GM23338 (cell line): ENCODE results near the gene APPL2. TPM values are rescaled to one million over a fixed set of nuclear protein-coding genes. Genes with fewer than 3 reads are reported as not detected.

Experiments
- ATAC-seq: fragments of 200-7000 bp; cut with Tn5 transposase; 3 replicates; pipeline ENCODE4 v1.9.1; 2020
- DNase-seq: peaks from one replicate; pipeline ENCODE4 v3.0.0-alpha.2; 2015; ENCODE audit warnings: low spot score
- H2AFZ ChIP-seq: fragments of 200-600 bp; sonication (generic); 2 replicates; pipeline ENCODE4 v1.8.0; 2016; ENCODE audit warnings: antibody characterized with exemption, mild to moderate bottlenecking, moderate library complexity
- H3F3A ChIP-seq: fragments of 200-600 bp; sonication (generic); replicated peaks from 2 replicates; pipeline ENCODE4 v1.8.0; 2017; ENCODE audit warnings: antibody characterized with exemption, mixed run types, low read depth
- H3K27ac ChIP-seq: fragments of 200-600 bp; sonication (generic); 2 replicates; pipeline ENCODE4 v1.6.1; 2016; ENCODE audit warnings: low read depth
- H3K27me3 ChIP-seq: fragments of 200-600 bp; sonication (generic); 2 replicates; pipeline ENCODE4 v1.8.0; 2016; ENCODE audit warnings: mild to moderate bottlenecking, mixed run types, moderate library complexity; ENCODE audit not compliant: insufficient read depth
- H3K36me3 ChIP-seq: fragments of 200-600 bp; sonication (generic); 2 replicates; pipeline ENCODE4 v1.8.0; 2016; ENCODE audit warnings: mild to moderate bottlenecking; ENCODE audit not compliant: insufficient read depth
- H3K4me1 ChIP-seq: fragments of 200-600 bp; sonication (generic); 2 replicates; pipeline ENCODE4 v1.8.0; 2016; ENCODE audit warnings: mild to moderate bottlenecking, moderate library complexity; ENCODE audit not compliant: insufficient read depth
- H3K4me2 ChIP-seq: fragments of 200-600 bp; sonication (generic); 2 replicates; pipeline ENCODE4 v1.7.1; 2017; ENCODE audit warnings: mixed run types
- H3K4me3 ChIP-seq: fragments of 200-600 bp; sonication (generic); 2 replicates; pipeline ENCODE4 v1.6.1; 2016; ENCODE audit warnings: mixed run types
- H3K79me2 ChIP-seq: fragments of 200-600 bp; sonication (generic); replicated peaks from 2 replicates; pipeline ENCODE4 v1.8.0; 2017; ENCODE audit warnings: mild to moderate bottlenecking; ENCODE audit not compliant: insufficient read depth
- H3K9me2 ChIP-seq: fragments of 200-600 bp; sonication (generic); 2 replicates; pipeline ENCODE4 v1.8.0; 2017; ENCODE audit not compliant: insufficient read depth
- H4K20me1 ChIP-seq: fragments of 200-600 bp; sonication (generic); replicated peaks from 2 replicates; pipeline ENCODE4 v1.8.0; 2017; ENCODE audit warnings: mild to moderate bottlenecking; ENCODE audit not compliant: insufficient read depth
- H3K27ac Mint-ChIP-seq: 2 replicates; pipeline ENCODE4 v1.8.0; 2020; ENCODE audit warnings: inconsistent platforms, mild to moderate bottlenecking, moderate library complexity, mixed read lengths
- H3K27me3 Mint-ChIP-seq: 3 replicates; pipeline ENCODE4 v1.8.0; 2022; ENCODE audit warnings: low read depth, mild to moderate bottlenecking, moderate library complexity, mixed read lengths, inconsistent platforms; ENCODE audit not compliant: insufficient read depth, poor library complexity
- H3K36me3 Mint-ChIP-seq: 3 replicates; pipeline ENCODE4 v1.8.0; 2021; ENCODE audit warnings: low read depth, mild to moderate bottlenecking, inconsistent platforms, moderate library complexity, mixed read lengths
- H3K4me1 Mint-ChIP-seq: 3 replicates; pipeline ENCODE4 v1.8.0; 2020; ENCODE audit warnings: mild to moderate bottlenecking, inconsistent platforms, mixed read lengths
- H3K4me3 Mint-ChIP-seq: 3 replicates; pipeline ENCODE4 v1.8.0; 2021; ENCODE audit warnings: moderate library complexity, mild to moderate bottlenecking, inconsistent platforms, mixed read lengths
- H3K9me3 Mint-ChIP-seq: 3 replicates; pipeline ENCODE4 v1.8.0; 2020; ENCODE audit warnings: moderate library complexity, mild to moderate bottlenecking, inconsistent platforms, mixed read lengths
- CREB1 ChIP-seq: fragments of 250-450 bp; sonication (Bioruptor Pico); IDR thresholded peaks from 2 replicates; pipeline ENCODE4 v1.5.0; 2020; ENCODE audit warnings: low read depth, mild to moderate bottlenecking, moderate library complexity
- EZH2 ChIP-seq: fragments of 200-600 bp; sonication (generic); IDR thresholded peaks from one replicate; pipeline ENCODE4 v1.8.0; 2017; ENCODE audit warnings: antibody characterized with exemption, mild to moderate bottlenecking, low read depth; ENCODE audit not compliant: unreplicated experiment
- EZH2phosphoT487 ChIP-seq: fragments of 200-600 bp; sonication (generic); IDR thresholded peaks from one replicate; pipeline ENCODE4 v1.8.1; 2018; ENCODE audit warnings: antibody characterized with exemption; ENCODE audit not compliant: unreplicated experiment
- JUNB ChIP-seq: IDR thresholded peaks from one replicate; pipeline ENCODE4 v1.6.1; 2016; ENCODE audit warnings: antibody characterized with exemption; ENCODE audit not compliant: unreplicated experiment
- NANOG ChIP-seq: IDR thresholded peaks from 2 replicates; pipeline ENCODE4 v1.6.1; 2016; ENCODE audit warnings: antibody characterized with exemption, borderline replicate concordance
- POLR2AphosphoS5 ChIP-seq: IDR thresholded peaks from 2 replicates; pipeline ENCODE4 v1.6.1; 2016; ENCODE audit warnings: antibody characterized with exemption, low read depth
- STAT1 ChIP-seq: IDR thresholded peaks from one replicate; pipeline ENCODE4 v1.6.1; 2016; ENCODE audit warnings: antibody characterized with exemption; ENCODE audit not compliant: unreplicated experiment
- ZNF114 ChIP-seq: fragments of 250-450 bp; sonication (Bioruptor Pico); IDR thresholded peaks from 2 replicates; pipeline ENCODE4 v1.5.0; 2020; ENCODE audit warnings: mild to moderate bottlenecking, moderate library complexity
- ZNF331 ChIP-seq: fragments of 250-450 bp; sonication (Bioruptor Pico); IDR thresholded peaks from 2 replicates; pipeline ENCODE4 v1.5.0; 2020; ENCODE audit warnings: low read depth, mild to moderate bottlenecking, moderate library complexity
- polyA plus RNA-seq: library from polyadenylated mRNA; unstranded; fragments of >200 nt; fragmentation: Nextera tagmentation; extraction: Ambion mirVana; gene quantifications from 2 replicates; pipeline ENCODE4 v1.2.1, GENCODE V29; 2016
- total RNA-seq: library from RNA; depleted of rRNA; stranded (reverse); fragments of >200 nt; shearing (Covaris generic); gene quantifications from 2 replicates; pipeline ENCODE4 v1.2.3, GENCODE V29; 2014
- TF ChIP-seq, protein P1 (sequence below): IDR thresholded peaks from 2 replicates; pipeline ENCODE4 v1.6.1; 2016; ENCODE audit warnings: antibody characterized with exemption
- TF ChIP-seq, protein P2 (sequence below): fragments of 250-450 bp; sonication (Bioruptor Pico); IDR thresholded peaks from 2 replicates; pipeline ENCODE4 v1.5.0; 2020; ENCODE audit warnings: mild to moderate bottlenecking, moderate library complexity
- TF ChIP-seq, protein P3 (sequence below): IDR thresholded peaks from one replicate; pipeline ENCODE4 v1.6.1; 2018; ENCODE audit warnings: antibody characterized with exemption; ENCODE audit not compliant: unreplicated experiment
- TF ChIP-seq, protein P4 (sequence below), 2 experiments: fragments of 200-600 bp in 1 of 2; sonication (generic) in 1 of 2; conservative IDR thresholded peaks; 2 replicates each; pipeline versions ENCODE4 v1.5.1 to v1.6.1; 2016 to 2017; ENCODE audit warnings: antibody characterized with exemption in 2 of 2, low read depth in 2 of 2, mild to moderate bottlenecking in 2 of 2, moderate library complexity in 1 of 2

APPL2 gene
- total and polyA plus RNA-seq, 2 experiments from 2014 or later: 9.3 to 17.4 TPM

DNA sequence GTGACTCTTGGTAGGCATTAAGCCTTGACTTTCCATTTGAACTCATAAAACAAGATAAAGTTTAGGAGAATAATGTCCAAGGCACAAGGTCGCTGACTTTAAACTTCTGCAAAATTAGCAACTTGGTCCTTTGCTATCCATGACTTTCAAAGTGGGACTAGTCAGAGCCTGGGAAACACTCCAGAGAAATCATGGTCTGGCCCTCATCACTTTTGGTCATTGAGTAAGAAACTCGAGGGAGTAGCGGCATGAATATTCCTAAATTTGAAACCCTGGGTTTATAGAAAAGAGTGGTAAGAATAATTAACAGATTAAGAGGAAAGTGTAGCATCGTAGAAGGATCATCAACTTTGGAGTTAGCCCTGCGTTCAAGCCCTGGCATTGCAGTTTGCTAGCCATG is 16.9 kb upstream of the APPL2 start:
- no peaks in the 10 kb centered on the region for H3K27me3 Mint-ChIP-seq
- no peak overlapping the region for H2AFZ ChIP-seq
- ATAC-seq (no peak), DNase-seq (no peak)
- no peaks in the 10 kb centered on the region for H3K4me1 ChIP-seq
- H4K20me1 ChIP-seq: no peaks in the 10 kb centered on the region
- H3K9me3 Mint-ChIP-seq: no peaks in the 10 kb centered on the region
- no peak overlapping the region for H3K4me2 ChIP-seq
- H3K27ac ChIP-seq: no peak overlapping the region
- TF ChIP-seq ZNF114 (no peak), ZNF331 (CRISPR knock-in tag) (no peak), NANOG (no peak), JUNB (no peak), EZH2phosphoT487 (no peak), CREB1 (CRISPR knock-in tag) (no peak), EZH2 (no peak), POLR2AphosphoS5 (no peak), STAT1 (no peak)
- TF ChIP-seq, protein P1, sequence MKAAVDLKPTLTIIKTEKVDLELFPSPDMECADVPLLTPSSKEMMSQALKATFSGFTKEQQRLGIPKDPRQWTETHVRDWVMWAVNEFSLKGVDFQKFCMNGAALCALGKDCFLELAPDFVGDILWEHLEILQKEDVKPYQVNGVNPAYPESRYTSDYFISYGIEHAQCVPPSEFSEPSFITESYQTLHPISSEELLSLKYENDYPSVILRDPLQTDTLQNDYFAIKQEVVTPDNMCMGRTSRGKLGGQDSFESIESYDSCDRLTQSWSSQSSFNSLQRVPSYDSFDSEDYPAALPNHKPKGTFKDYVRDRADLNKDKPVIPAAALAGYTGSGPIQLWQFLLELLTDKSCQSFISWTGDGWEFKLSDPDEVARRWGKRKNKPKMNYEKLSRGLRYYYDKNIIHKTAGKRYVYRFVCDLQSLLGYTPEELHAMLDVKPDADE: no peak
- TF ChIP-seq, protein P2, sequence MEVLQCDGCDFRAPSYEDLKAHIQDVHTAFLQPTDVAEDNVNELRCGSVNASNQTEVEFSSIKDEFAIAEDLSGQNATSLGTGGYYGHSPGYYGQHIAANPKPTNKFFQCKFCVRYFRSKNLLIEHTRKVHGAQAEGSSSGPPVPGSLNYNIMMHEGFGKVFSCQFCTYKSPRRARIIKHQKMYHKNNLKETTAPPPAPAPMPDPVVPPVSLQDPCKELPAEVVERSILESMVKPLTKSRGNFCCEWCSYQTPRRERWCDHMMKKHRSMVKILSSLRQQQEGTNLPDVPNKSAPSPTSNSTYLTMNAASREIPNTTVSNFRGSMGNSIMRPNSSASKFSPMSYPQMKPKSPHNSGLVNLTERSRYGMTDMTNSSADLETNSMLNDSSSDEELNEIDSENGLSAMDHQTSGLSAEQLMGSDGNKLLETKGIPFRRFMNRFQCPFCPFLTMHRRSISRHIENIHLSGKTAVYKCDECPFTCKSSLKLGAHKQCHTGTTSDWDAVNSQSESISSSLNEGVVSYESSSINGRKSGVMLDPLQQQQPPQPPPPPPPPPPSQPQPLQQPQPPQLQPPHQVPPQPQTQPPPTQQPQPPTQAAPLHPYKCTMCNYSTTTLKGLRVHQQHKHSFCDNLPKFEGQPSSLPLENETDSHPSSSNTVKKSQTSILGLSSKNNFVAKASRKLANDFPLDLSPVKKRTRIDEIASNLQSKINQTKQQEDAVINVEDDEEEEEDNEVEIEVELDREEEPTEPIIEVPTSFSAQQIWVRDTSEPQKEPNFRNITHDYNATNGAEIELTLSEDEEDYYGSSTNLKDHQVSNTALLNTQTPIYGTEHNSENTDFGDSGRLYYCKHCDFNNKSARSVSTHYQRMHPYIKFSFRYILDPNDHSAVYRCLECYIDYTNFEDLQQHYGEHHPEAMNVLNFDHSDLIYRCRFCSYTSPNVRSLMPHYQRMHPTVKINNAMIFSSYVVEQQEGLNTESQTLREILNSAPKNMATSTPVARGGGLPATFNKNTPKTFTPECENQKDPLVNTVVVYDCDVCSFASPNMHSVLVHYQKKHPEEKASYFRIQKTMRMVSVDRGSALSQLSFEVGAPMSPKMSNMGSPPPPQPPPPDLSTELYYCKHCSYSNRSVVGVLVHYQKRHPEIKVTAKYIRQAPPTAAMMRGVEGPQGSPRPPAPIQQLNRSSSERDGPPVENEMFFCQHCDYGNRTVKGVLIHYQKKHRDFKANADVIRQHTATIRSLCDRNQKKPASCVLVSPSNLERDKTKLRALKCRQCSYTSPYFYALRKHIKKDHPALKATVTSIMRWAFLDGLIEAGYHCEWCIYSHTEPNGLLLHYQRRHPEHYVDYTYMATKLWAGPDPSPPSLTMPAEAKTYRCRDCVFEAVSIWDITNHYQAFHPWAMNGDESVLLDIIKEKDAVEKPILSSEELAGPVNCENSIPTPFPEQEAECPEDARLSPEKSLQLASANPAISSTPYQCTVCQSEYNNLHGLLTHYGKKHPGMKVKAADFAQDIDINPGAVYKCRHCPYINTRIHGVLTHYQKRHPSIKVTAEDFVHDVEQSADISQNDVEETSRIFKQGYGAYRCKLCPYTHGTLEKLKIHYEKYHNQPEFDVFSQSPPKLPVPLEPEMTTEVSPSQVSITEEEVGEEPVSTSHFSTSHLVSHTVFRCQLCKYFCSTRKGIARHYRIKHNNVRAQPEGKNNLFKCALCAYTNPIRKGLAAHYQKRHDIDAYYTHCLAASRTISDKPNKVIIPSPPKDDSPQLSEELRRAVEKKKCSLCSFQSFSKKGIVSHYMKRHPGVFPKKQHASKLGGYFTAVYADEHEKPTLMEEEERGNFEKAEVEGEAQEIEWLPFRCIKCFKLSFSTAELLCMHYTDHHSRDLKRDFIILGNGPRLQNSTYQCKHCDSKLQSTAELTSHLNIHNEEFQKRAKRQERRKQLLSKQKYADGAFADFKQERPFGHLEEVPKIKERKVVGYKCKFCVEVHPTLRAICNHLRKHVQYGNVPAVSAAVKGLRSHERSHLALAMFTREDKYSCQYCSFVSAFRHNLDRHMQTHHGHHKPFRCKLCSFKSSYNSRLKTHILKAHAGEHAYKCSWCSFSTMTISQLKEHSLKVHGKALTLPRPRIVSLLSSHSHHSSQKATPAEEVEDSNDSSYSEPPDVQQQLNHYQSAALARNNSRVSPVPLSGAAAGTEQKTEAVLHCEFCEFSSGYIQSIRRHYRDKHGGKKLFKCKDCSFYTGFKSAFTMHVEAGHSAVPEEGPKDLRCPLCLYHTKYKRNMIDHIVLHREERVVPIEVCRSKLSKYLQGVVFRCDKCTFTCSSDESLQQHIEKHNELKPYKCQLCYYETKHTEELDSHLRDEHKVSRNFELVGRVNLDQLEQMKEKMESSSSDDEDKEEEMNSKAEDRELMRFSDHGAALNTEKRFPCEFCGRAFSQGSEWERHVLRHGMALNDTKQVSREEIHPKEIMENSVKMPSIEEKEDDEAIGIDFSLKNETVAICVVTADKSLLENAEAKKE (CRISPR knock-in tag): no peak
- TF ChIP-seq, protein P3, sequence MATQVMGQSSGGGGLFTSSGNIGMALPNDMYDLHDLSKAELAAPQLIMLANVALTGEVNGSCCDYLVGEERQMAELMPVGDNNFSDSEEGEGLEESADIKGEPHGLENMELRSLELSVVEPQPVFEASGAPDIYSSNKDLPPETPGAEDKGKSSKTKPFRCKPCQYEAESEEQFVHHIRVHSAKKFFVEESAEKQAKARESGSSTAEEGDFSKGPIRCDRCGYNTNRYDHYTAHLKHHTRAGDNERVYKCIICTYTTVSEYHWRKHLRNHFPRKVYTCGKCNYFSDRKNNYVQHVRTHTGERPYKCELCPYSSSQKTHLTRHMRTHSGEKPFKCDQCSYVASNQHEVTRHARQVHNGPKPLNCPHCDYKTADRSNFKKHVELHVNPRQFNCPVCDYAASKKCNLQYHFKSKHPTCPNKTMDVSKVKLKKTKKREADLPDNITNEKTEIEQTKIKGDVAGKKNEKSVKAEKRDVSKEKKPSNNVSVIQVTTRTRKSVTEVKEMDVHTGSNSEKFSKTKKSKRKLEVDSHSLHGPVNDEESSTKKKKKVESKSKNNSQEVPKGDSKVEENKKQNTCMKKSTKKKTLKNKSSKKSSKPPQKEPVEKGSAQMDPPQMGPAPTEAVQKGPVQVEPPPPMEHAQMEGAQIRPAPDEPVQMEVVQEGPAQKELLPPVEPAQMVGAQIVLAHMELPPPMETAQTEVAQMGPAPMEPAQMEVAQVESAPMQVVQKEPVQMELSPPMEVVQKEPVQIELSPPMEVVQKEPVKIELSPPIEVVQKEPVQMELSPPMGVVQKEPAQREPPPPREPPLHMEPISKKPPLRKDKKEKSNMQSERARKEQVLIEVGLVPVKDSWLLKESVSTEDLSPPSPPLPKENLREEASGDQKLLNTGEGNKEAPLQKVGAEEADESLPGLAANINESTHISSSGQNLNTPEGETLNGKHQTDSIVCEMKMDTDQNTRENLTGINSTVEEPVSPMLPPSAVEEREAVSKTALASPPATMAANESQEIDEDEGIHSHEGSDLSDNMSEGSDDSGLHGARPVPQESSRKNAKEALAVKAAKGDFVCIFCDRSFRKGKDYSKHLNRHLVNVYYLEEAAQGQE: no peak
- TF ChIP-seq, protein P4, sequence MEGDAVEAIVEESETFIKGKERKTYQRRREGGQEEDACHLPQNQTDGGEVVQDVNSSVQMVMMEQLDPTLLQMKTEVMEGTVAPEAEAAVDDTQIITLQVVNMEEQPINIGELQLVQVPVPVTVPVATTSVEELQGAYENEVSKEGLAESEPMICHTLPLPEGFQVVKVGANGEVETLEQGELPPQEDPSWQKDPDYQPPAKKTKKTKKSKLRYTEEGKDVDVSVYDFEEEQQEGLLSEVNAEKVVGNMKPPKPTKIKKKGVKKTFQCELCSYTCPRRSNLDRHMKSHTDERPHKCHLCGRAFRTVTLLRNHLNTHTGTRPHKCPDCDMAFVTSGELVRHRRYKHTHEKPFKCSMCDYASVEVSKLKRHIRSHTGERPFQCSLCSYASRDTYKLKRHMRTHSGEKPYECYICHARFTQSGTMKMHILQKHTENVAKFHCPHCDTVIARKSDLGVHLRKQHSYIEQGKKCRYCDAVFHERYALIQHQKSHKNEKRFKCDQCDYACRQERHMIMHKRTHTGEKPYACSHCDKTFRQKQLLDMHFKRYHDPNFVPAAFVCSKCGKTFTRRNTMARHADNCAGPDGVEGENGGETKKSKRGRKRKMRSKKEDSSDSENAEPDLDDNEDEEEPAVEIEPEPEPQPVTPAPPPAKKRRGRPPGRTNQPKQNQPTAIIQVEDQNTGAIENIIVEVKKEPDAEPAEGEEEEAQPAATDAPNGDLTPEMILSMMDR (conservative IDR thresholded peaks at IDR 0.05; ENCODE audit: low read depth in 2 of 2): no peak
- no peaks in the 10 kb centered on the region for H3K27me3 ChIP-seq
- no peaks in the 10 kb centered on the region for H3K36me3 Mint-ChIP-seq
- no peak overlapping the region for H3K4me3 Mint-ChIP-seq
- H3F3A ChIP-seq: no peaks in the 10 kb centered on the region
- 0 out of 2 replicates have a peak, but pooled peaks cover 4% of the 10 kb centered on the region for H3K9me2 ChIP-seq
- no peak overlapping the region for H3K4me3 ChIP-seq
- H3K4me1 Mint-ChIP-seq: no peaks in the 10 kb centered on the region; the same call in 2 of the 3 replicates
- no peaks in the 10 kb centered on the region for H3K79me2 ChIP-seq
- no peak overlapping the region for H3K27ac Mint-ChIP-seq
- no peaks in the 10 kb centered on the region for H3K36me3 ChIP-seq
